ENCODE results near the gene SYNJ2. TPM values are rescaled to one million over a fixed set of nuclear protein-coding genes. Genes with fewer than 3 reads are reported as not detected.

Gene SYNJ2
- polyA plus RNA-seq, 1 experiment: 40.8 TPM

- CTCF ChIA-PET: interaction anchor here (1.2 to 2.5 kb wide), 5 partner anchors 10 to 227 kb away, joined by 4 to 15 read pairs (median 6); no protein-coding TSS in a partner anchor
- Histone ChIP-seq H3K27me3 (ENCODE audit: control insufficient read depth, insufficient read depth, low read length) (no peaks in the 10 kb centered on the region), H3K9me3 (ENCODE audit: control insufficient read depth, insufficient read depth, low read length) (no peaks in the 10 kb centered on the region; the same call in 1 of the 2 replicates), H3K27ac (ENCODE audit: low read depth, low read length) (peak overlapping the region; percentile 39), H3K4me3 (ENCODE audit: low read depth, low read length) (peak overlapping the region; percentile 79)
- no peak for TF ChIP-seq CTCF (IDR thresholded peaks at IDR 0.05; ENCODE audit: low read depth, low read length)
- POLR2A ChIA-PET: interaction anchor here (1.5 kb wide), 1 partner anchor 19 kb away, joined by 4 read pairs; no protein-coding TSS in a partner anchor
- no peak for DNase-seq (ENCODE audit: low read depth, low spot score)
These were observed 2.5 kb downstream of the SYNJ2 start for GRCh38 chr6:157984128-157984527.

DNA sequence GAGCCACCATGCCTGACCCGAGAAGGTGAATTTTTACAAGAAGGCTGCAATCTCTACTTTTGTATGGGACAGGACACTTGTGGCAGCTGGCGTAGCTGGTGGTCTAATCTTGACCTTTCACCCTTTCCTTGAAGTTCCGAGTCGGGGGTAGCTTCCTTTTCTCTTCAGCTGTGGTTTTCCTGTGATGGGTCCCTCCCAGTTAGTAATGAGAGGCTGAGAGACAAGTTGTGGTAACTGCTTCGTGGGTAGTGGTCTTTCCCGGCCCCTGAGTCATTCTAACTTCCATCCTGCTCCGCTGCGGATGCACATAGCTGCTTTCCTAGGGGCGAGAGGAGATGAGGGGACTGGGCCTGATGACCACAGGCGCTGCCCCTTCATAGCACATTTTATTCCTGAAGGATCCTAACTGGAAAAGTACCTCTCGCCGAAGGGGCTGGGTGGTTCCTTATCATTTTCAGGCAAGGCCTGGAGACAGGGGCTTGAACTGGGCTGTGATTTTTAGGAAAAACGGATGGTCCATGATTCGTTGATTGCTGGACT lies 3.1 kb downstream of the SYNJ2 start:
- POLR2A ChIA-PET: interaction anchor here (1.5 kb wide), 1 partner anchor 19 kb away, joined by 4 read pairs; no protein-coding TSS in a partner anchor
- Histone ChIP-seq H3K4me3 (ENCODE audit: low read depth, low read length) (peak overlapping the region; percentile 15), H3K9me3 (ENCODE audit: control insufficient read depth, insufficient read depth, low read length) (no peaks in the 10 kb centered on the region; the same call in 1 of the 2 replicates), H3K27ac (ENCODE audit: low read depth, low read length) (no peak overlapping the region), H3K27me3 (ENCODE audit: control insufficient read depth, insufficient read depth, low read length) (no peaks in the 10 kb centered on the region)
- TF ChIP-seq CTCF (IDR thresholded peaks at IDR 0.05; ENCODE audit: low read depth, low read length): no peak
- no peak for DNase-seq (ENCODE audit: low read depth, low spot score)
- CTCF ChIA-PET: interaction anchor here (1.2 to 2.5 kb wide), 5 partner anchors 9 to 228 kb away, joined by 4 to 15 read pairs (median 6); no protein-coding TSS in a partner anchor

GRCh38 chr6:157985378-157986155 lies 3.9 kb downstream of the SYNJ2 start:
- DNase-seq (ENCODE audit: low read depth, low spot score): no peak
- peak overlapping the region; percentile 31 for H3K27ac ChIP-seq (ENCODE audit: low read depth, low read length)
- H3K27me3 ChIP-seq (ENCODE audit: control insufficient read depth, insufficient read depth, low read length): no peaks in the 10 kb centered on the region
- peak overlapping the region; percentile 15 for H3K4me3 ChIP-seq (ENCODE audit: low read depth, low read length)
- no peaks in the 10 kb centered on the region; the same call in 1 of the 2 replicates for H3K9me3 ChIP-seq (ENCODE audit: control insufficient read depth, insufficient read depth, low read length)
- POLR2A ChIA-PET: no interaction called here
- TF ChIP-seq CTCF (IDR thresholded peaks at IDR 0.05; ENCODE audit: low read depth, low read length): no peak
- CTCF ChIA-PET: interaction anchor here (1.4 to 2.4 kb wide), 3 partner anchors 9 to 87 kb away, joined by 4 to 8 read pairs (median 6); no protein-coding TSS in a partner anchor

- POLR2A ChIA-PET: no interaction called here
- Histone ChIP-seq H3K27me3 (ENCODE audit: control insufficient read depth, insufficient read depth, low read length) (no peaks in the 10 kb centered on the region), H3K9me3 (ENCODE audit: control insufficient read depth, insufficient read depth, low read length) (no peaks in the 10 kb centered on the region), H3K4me3 (ENCODE audit: low read depth, low read length) (no peak overlapping the region), H3K27ac (ENCODE audit: low read depth, low read length) (no peak overlapping the region)
- no peak for DNase-seq (ENCODE audit: low read depth, low spot score)
- CTCF ChIA-PET: no interaction called here
- no peak for TF ChIP-seq CTCF (IDR thresholded peaks at IDR 0.05; ENCODE audit: low read depth, low read length)
These were observed 6.4 kb downstream of the SYNJ2 start for GRCh38 chr6:157987788-157988699.

Data from AG04450 (cell line).